Progenitor cell of endocrine pancreas (in vitro differentiated cells): ENCODE results near the gene GJB3. TPM values are rescaled to one million over a fixed set of nuclear protein-coding genes. Genes with fewer than 3 reads are reported as not detected.
"Not testable (repeated sequence)": the region's sequence is repeated elsewhere in the genome, so short reads cannot be mapped to it uniquely, and the experiment has no call there.

Experiments
- DNase-seq: peaks from one replicate; pipeline ENCODE4 v3.0.0; 2021; ENCODE audit warnings: low spot score; ENCODE audit not compliant: unreplicated experiment
- H3K27ac Mint-ChIP-seq: 2 replicates; pipeline ENCODE4 v1.8.0; 2021; ENCODE audit warnings: mild to moderate bottlenecking, moderate library complexity, mixed read lengths
- H3K27me3 Mint-ChIP-seq: 2 replicates; pipeline ENCODE4 v1.8.0; 2021; ENCODE audit warnings: mixed read lengths
- H3K36me3 Mint-ChIP-seq: 2 replicates; pipeline ENCODE4 v1.8.0; 2022; ENCODE audit warnings: mixed read lengths; ENCODE audit not compliant: insufficient read depth
- H3K4me1 Mint-ChIP-seq: 2 replicates; pipeline ENCODE4 v1.8.0; 2021; ENCODE audit warnings: low read depth, mixed read lengths
- H3K4me3 Mint-ChIP-seq: 2 replicates; pipeline ENCODE4 v1.8.0; 2021; ENCODE audit warnings: low read depth, mild to moderate bottlenecking, moderate library complexity, mixed read lengths
- H3K9me3 Mint-ChIP-seq: 2 replicates; pipeline ENCODE4 v1.8.0; 2021; ENCODE audit warnings: low read depth, mixed read lengths
- CTCF ChIP-seq: fragments of 200-600 bp; sonication (generic); IDR thresholded peaks from one replicate; pipeline ENCODE4 v1.5.0; 2021; ENCODE audit warnings: antibody characterized with exemption, mild to moderate bottlenecking; ENCODE audit not compliant: unreplicated experiment
- total RNA-seq: library from RNA; stranded (reverse); gene quantifications from 2 replicates; pipeline ENCODE4 v1.2.1, GENCODE V29; 2021

Gene GJB3
- total RNA-seq, 1 donor from 2014 or later, result 0.14 TPM

GRCh38 chr1:34770891-34771504 lies 10.0 kb upstream of the GJB3 start:
- Mint-ChIP-seq H3K9me3 (no peaks in the 10 kb centered on the region), H3K4me3 (no peak overlapping the region), H3K27me3 (peaks cover 6% of the 10 kb centered on the region), H3K4me1 (no peaks in the 10 kb centered on the region), H3K36me3 (no peaks in the 10 kb centered on the region), H3K27ac (no peak overlapping the region)
- no peak for DNase-seq
- no peak for TF ChIP-seq CTCF

GRCh38 chr1:34771573-34772371 lies 9.2 kb upstream of the GJB3 start:
- H3K4me1 Mint-ChIP-seq, result no peaks in the 10 kb centered on the region
- no peak for TF ChIP-seq CTCF
- no peaks in the 10 kb centered on the region for H3K36me3 Mint-ChIP-seq
- no peak for DNase-seq
- H3K4me3 Mint-ChIP-seq, result no peak overlapping the region
- H3K9me3 Mint-ChIP-seq, result no peaks in the 10 kb centered on the region
- no peak overlapping the region for H3K27ac Mint-ChIP-seq
- peaks cover 6% of the 10 kb centered on the region for H3K27me3 Mint-ChIP-seq

GRCh38 chr1:34773114-34773513 lies 7.9 kb upstream of the GJB3 start:
- H3K27ac Mint-ChIP-seq, H3K4me3 Mint-ChIP-seq, H3K27me3 Mint-ChIP-seq, H3K36me3 Mint-ChIP-seq, H3K4me1 Mint-ChIP-seq, H3K9me3 Mint-ChIP-seq, DNase-seq: not testable (repeated sequence)

GRCh38 chr1:34774957-34775356 lies 6.1 kb upstream of the GJB3 start:
- no peak for DNase-seq
- no peaks in the 10 kb centered on the region for H3K4me1 Mint-ChIP-seq
- no peak for TF ChIP-seq CTCF
- no peaks in the 10 kb centered on the region for H3K36me3 Mint-ChIP-seq
- H3K27me3 Mint-ChIP-seq, result peaks cover 28% of the 10 kb centered on the region
- H3K9me3 Mint-ChIP-seq, result no peaks in the 10 kb centered on the region
- no peak overlapping the region for H3K27ac Mint-ChIP-seq
- H3K4me3 Mint-ChIP-seq, result no peak overlapping the region

GRCh38 chr1:34776911-34777310 lies 4.1 kb upstream of the GJB3 start:
- Mint-ChIP-seq H3K36me3 (no peaks in the 10 kb centered on the region), H3K4me3 (no peak overlapping the region), H3K27ac (no peak overlapping the region), H3K4me1 (peaks cover 2% of the 10 kb centered on the region), H3K27me3 (peaks cover 36% of the 10 kb centered on the region), H3K9me3 (no peaks in the 10 kb centered on the region)
- no peak for DNase-seq
- TF ChIP-seq CTCF, result no peak
